Measurements from ENCODE around the gene COL27A1. TPM values are rescaled to one million over a fixed set of nuclear protein-coding genes. Genes with fewer than 3 reads are reported as not detected.
A peak's percentile ranks its signal among the peaks of the same experiment; 100 is the strongest.

The COL27A1 gene
- total RNA-seq, 1 donor from 2014 or later = 61.4 TPM

GRCh38 chr9:114334490-114334889 lies 179.2 kb downstream of the COL27A1 start:
- no peak overlapping the region for H3K4me3 Mint-ChIP-seq (ENCODE audit: unreplicated experiment)
- H3K36me3 Mint-ChIP-seq (ENCODE audit: low read depth, unreplicated experiment) = peaks cover 32% of the 10 kb centered on the region
- H3K4me1 Mint-ChIP-seq (ENCODE audit: unreplicated experiment) = no peaks in the 10 kb centered on the region
- TF ChIP-seq CTCF (IDR thresholded peaks at IDR 0.05; ENCODE audit: unreplicated experiment) = no peak
- DNase-seq (ENCODE audit: low spot score) = no peak
- H3K27me3 Mint-ChIP-seq (ENCODE audit: unreplicated experiment) = peaks cover 3% of the 10 kb centered on the region
- H3K27ac Mint-ChIP-seq (ENCODE audit: unreplicated experiment) = no peak overlapping the region
- H3K9me3 Mint-ChIP-seq (ENCODE audit: unreplicated experiment) = no peaks in the 10 kb centered on the region

DNA sequence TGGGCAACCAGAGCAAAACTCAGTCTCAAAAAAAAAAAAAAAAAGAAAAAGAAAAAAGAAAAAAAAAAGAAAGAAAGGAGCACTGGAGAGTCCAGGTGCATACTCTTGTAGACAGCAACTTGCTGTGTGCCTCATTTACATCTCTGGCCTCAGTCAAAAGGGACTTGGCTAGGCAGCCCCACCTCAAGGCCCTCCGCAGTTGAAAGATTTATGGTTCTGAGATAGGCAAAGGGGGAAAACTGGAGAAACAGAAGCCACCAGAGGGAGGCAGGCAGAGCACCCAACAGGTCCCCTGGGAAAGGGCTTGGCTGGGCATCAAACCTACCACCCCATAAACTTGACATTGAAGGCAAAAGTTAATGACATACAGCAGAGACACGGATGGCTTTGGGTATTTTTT lies 180.4 kb downstream of the COL27A1 start:
- H3K4me3 Mint-ChIP-seq (ENCODE audit: unreplicated experiment) = no peak overlapping the region
- no peaks in the 10 kb centered on the region for H3K9me3 Mint-ChIP-seq (ENCODE audit: unreplicated experiment)
- peaks cover 44% of the 10 kb centered on the region for H3K36me3 Mint-ChIP-seq (ENCODE audit: low read depth, unreplicated experiment)
- no peak for TF ChIP-seq CTCF (IDR thresholded peaks at IDR 0.05; ENCODE audit: unreplicated experiment)
- no peak for DNase-seq (ENCODE audit: low spot score)
- no peaks in the 10 kb centered on the region for H3K4me1 Mint-ChIP-seq (ENCODE audit: unreplicated experiment)
- no peak overlapping the region for H3K27ac Mint-ChIP-seq (ENCODE audit: unreplicated experiment)
- no peaks in the 10 kb centered on the region for H3K27me3 Mint-ChIP-seq (ENCODE audit: unreplicated experiment)

DNA sequence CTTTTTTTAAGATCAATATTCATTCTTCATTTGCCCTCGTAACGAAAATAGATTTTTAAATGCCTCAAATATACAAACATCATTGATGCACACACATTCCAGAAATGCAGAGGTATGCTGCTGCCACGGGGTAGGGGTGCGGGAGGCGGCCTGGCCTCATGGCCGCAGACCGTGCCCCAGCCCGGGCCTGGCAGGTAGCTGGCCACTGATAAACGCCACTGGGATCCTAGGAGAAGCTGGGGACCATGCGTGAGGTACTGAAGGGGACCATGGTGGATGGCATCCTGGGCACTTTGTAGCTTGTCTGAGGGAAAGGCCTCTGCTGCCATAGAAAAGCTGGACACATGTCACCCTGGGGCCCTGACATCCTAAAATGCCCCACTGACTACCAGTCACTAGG lies 180.8 kb downstream of the COL27A1 start:
- H3K9me3 Mint-ChIP-seq (ENCODE audit: unreplicated experiment) = no peaks in the 10 kb centered on the region
- no peak overlapping the region for H3K27ac Mint-ChIP-seq (ENCODE audit: unreplicated experiment)
- no peaks in the 10 kb centered on the region for H3K4me1 Mint-ChIP-seq (ENCODE audit: unreplicated experiment)
- no peaks in the 10 kb centered on the region for H3K27me3 Mint-ChIP-seq (ENCODE audit: unreplicated experiment)
- DNase-seq (ENCODE audit: low spot score) = no peak
- peak overlapping the region; percentile 31 for H3K4me3 Mint-ChIP-seq (ENCODE audit: unreplicated experiment)
- H3K36me3 Mint-ChIP-seq (ENCODE audit: low read depth, unreplicated experiment) = peaks cover 48% of the 10 kb centered on the region
- TF ChIP-seq CTCF (IDR thresholded peaks at IDR 0.05; ENCODE audit: unreplicated experiment) = no peak

DNA sequence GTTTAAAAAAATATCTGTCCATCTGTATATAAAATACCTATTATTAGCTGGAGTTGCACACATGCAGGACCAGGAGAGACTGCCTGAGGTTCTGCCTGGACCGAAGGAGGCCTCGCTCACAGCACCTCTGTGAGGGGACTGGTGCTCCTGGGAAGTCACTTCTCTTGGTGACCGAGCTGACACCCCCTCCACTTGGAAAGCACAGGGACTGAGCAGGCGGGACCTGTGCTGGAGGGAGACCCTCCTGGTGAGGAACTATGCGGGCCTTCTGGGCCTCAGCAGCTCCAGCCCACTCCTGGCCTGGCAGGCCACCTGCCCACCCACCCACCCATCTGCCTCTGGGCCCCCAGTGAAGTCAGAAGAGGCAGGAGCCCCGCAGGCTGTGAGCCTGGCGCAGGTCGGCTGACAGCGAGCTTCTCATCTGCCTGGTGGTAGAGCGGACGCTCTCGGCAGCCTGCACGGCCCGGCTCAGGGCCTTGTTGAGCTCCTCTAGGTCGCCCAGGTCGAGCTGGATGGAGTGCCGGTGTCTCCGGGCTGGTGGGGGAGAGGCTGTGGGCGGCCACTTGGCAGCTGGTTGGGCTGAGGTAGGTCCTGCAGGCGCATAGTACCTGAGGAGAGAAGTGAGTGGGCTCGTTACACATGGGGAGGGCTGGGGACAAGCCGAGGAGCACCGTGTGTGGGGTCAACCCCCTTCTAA lies 181.5 kb downstream of the COL27A1 start:
- Mint-ChIP-seq H3K27ac (ENCODE audit: unreplicated experiment) (no peak overlapping the region), H3K9me3 (ENCODE audit: unreplicated experiment) (no peaks in the 10 kb centered on the region), H3K4me3 (ENCODE audit: unreplicated experiment) (peak overlapping the region; percentile 31), H3K4me1 (ENCODE audit: unreplicated experiment) (no peaks in the 10 kb centered on the region), H3K27me3 (ENCODE audit: unreplicated experiment) (no peaks in the 10 kb centered on the region), H3K36me3 (ENCODE audit: low read depth, unreplicated experiment) (peaks cover 54% of the 10 kb centered on the region)
- no peak for DNase-seq (ENCODE audit: low spot score)
- no peak for TF ChIP-seq CTCF (IDR thresholded peaks at IDR 0.05; ENCODE audit: unreplicated experiment)

- Mint-ChIP-seq H3K4me3 (ENCODE audit: unreplicated experiment) (no peak overlapping the region), H3K27ac (ENCODE audit: unreplicated experiment) (no peak overlapping the region), H3K27me3 (ENCODE audit: unreplicated experiment) (no peaks in the 10 kb centered on the region), H3K4me1 (ENCODE audit: unreplicated experiment) (no peaks in the 10 kb centered on the region), H3K36me3 (ENCODE audit: low read depth, unreplicated experiment) (peaks cover 63% of the 10 kb centered on the region), H3K9me3 (ENCODE audit: unreplicated experiment) (no peaks in the 10 kb centered on the region)
- no peak for TF ChIP-seq CTCF (IDR thresholded peaks at IDR 0.05; ENCODE audit: unreplicated experiment)
- DNase-seq (ENCODE audit: low spot score) = no peak
These were observed 182.8 kb downstream of the COL27A1 start for GRCh38 chr9:114338187-114338586.

All from endothelial cell (in vitro differentiated cells).